Activated T-cell treated with anti-CD3 and anti-CD28 coated beads for 1 hour (primary cell): ENCODE measurements around the gene CYP4F12.

Source experiments
- DNase-seq: peaks from one replicate; pipeline ENCODE4 v3.0.0-alpha.2; 2020; ENCODE audit warnings: low read depth

The CYP4F12 gene

GRCh38 chr19:15702534-15702930, 29.6 kb downstream of the CYP4F12 start:
- no peak for DNase-seq

- no peak for DNase-seq
These were observed 41.8 kb downstream of the CYP4F12 start for GRCh38 chr19:15714638-15715037.

GRCh38 chr19:15715642-15716041, 42.8 kb downstream of the CYP4F12 start:
- DNase-seq: no peak

GRCh38 chr19:15717809-15718208, 44.9 kb downstream of the CYP4F12 start:
- DNase-seq: no peak

GRCh38 chr19:15721268-15721667, 48.4 kb downstream of the CYP4F12 start:
- no peak for DNase-seq

- no peak for DNase-seq
These were observed 50.1 kb downstream of the CYP4F12 start for GRCh38 chr19:15722956-15723355.

- DNase-seq: no peak
These were observed 54.8 kb downstream of the CYP4F12 start, which contains the start of gene OR10H2 for GRCh38 chr19:15727724-15728123. Gene OR10H2, plus strand, starts transcription at chr19:15728024. Its CDS starts 20 bp downstream, at chr19:15728044.

- no peak for DNase-seq
These were observed 57.7 kb downstream of the CYP4F12 start for GRCh38 chr19:15730538-15730937.

- DNase-seq: no peak
These were observed 59.5 kb downstream of the CYP4F12 start for GRCh38 chr19:15732388-15732787.

- DNase-seq: no peak
These were observed 61.0 kb downstream of the CYP4F12 start for GRCh38 chr19:15733895-15734294.

- DNase-seq: no peak
These were observed 64.8 kb downstream of the CYP4F12 start, which contains the start of gene OR10H3 for GRCh38 chr19:15737722-15738121. Gene OR10H3, plus strand, starts transcription at chr19:15737985. Its CDS starts 3,408 bp downstream, at chr19:15741393.

- DNase-seq: no peak
These were observed 67.9 kb downstream of the CYP4F12 start for GRCh38 chr19:15740785-15741184.
